Panc1 (cell line): ENCODE data around the gene NDRG4. TPM values are rescaled to one million over a fixed set of nuclear protein-coding genes. Genes with fewer than 3 reads are reported as not detected.

Source experiments
- ATAC-seq: fragments of 200-7000 bp; cut with Tn5 transposase; 2 replicates; pipeline ENCODE4 v1.9.1; 2020; ENCODE audit warnings: mild to moderate bottlenecking, moderate library complexity
- BruUV-seq: library from RNA; stranded (reverse); fragments of 400-500 nt; replicated peaks from 2 replicates; lab custom pipeline; 2021; lab: Mats Ljungman, UMichigan
- CTCF ChIA-PET: fragments of 300-600 bp; sonication (Branson Sonifier 250); formaldehyde crosslinking; loops from one replicate; lab custom pipeline; 2022; ENCODE audit warnings: antibody characterized with exemption; lab: Charles Lee
- POLR2A ChIA-PET: fragments of 300-600 bp; sonication (Branson Sonifier 250); formaldehyde crosslinking; loops from one replicate; lab custom pipeline; 2022; ENCODE audit warnings: antibody characterized with exemption; lab: Charles Lee
- DNase-seq: peaks from one replicate; pipeline ENCODE4 v3.0.0-alpha.2; 2010; ENCODE audit warnings: low read depth, low spot score
- H3K27ac ChIP-seq: 2 replicates; pipeline ENCODE4 v1.5.1; 2011; ENCODE audit warnings: mild to moderate bottlenecking, low read length, inconsistent platforms
- H3K27me3 ChIP-seq: fragments of 200-500 bp; sonication (Bioruptor generic); 2 replicates; pipeline ENCODE4 v1.6.0; 2014; ENCODE audit warnings: low read length, inconsistent platforms; ENCODE audit not compliant: control insufficient read depth, insufficient read depth
- H3K36me3 ChIP-seq: fragments of 200-500 bp; sonication (Bioruptor generic); 2 replicates; pipeline ENCODE4 v1.5.1; 2014; ENCODE audit warnings: inconsistent platforms, mild to moderate bottlenecking, low read length, moderate library complexity; ENCODE audit not compliant: control insufficient read depth, insufficient read depth
- H3K4me1 ChIP-seq: 2 replicates; pipeline ENCODE4 v1.5.1; 2011; ENCODE audit warnings: inconsistent platforms, mild to moderate bottlenecking, low read length, moderate library complexity; ENCODE audit not compliant: control insufficient read depth, insufficient read depth
- H3K4me3 ChIP-seq, 2 experiments: 2 replicates each; pipeline ENCODE4 v1.5.1; 2011 to 2012; ENCODE audit warnings: low read depth in 2 of 2, low read length in 2 of 2, mild to moderate bottlenecking in 2 of 2, inconsistent platforms in 1 of 2, moderate library complexity in 1 of 2
- H3K9me3 ChIP-seq: fragments of 200-500 bp; sonication (Bioruptor generic); 2 replicates; pipeline ENCODE4 v1.5.1; 2014; ENCODE audit warnings: low read depth, mild to moderate bottlenecking, inconsistent platforms, low read length, moderate library complexity; ENCODE audit not compliant: control insufficient read depth, insufficient read depth
- CTCF ChIP-seq: fragments of 450-650 bp; IDR thresholded peaks from 2 replicates; pipeline ENCODE4 v1.5.1; 2017; ENCODE audit warnings: mild to moderate bottlenecking
- POLR2AphosphoS5 ChIP-seq: IDR thresholded peaks from 2 replicates; pipeline ENCODE4 v1.6.1; 2012; ENCODE audit warnings: mild to moderate bottlenecking, low read depth, low read length, moderate library complexity
- REST ChIP-seq, 2 experiments: IDR thresholded peaks; 2 replicates each; pipeline ENCODE4 v1.6.1; 2011 to 2012; ENCODE audit warnings: low read depth in 2 of 2, control low read depth in 1 of 2, low read length in 1 of 2, mild to moderate bottlenecking in 1 of 2, moderate library complexity in 1 of 2; ENCODE audit not compliant: insufficient read depth in 1 of 2
- SIN3A ChIP-seq: IDR thresholded peaks from 2 replicates; pipeline ENCODE4 v1.6.1; 2012; ENCODE audit warnings: low read depth, mild to moderate bottlenecking, low read length, moderate library complexity, borderline replicate concordance; ENCODE audit not compliant: insufficient read depth
- TCF7L2 ChIP-seq: IDR thresholded peaks from 2 replicates; pipeline ENCODE4 v1.6.1; 2011; ENCODE audit warnings: mild to moderate bottlenecking, low read depth, low read length, inconsistent platforms
- in situ Hi-C: cut with HindIII; loops from 2 replicates; pipeline ENCODE4 v1.10.0; 2016; ENCODE audit warnings: low sequenced_read_pairs, low pct_unique_long_range_greater_than_20kb
- intact Hi-C: fragments of 100-400 bp; cut with micrococcal nuclease; formaldehyde crosslinking; loops from one replicate; pipeline ENCODE4 v1.10.0; 2022; ENCODE audit not compliant: unreplicated experiment
- total RNA-seq: library from RNA; stranded (reverse); gene quantifications from one replicate; pipeline ENCODE4 v1.2.1, GENCODE V29; 2021; ENCODE audit not compliant: unreplicated experiment

The NDRG4 gene
- total RNA-seq, 1 experiment from 2014 or later: 5.1 TPM

GRCh38 chr16:58462499-58462996 lies 37.4 kb upstream of the NDRG4 start:
- Histone ChIP-seq H3K36me3 (no peaks in the 10 kb centered on the region), H3K9me3 (no peaks in the 10 kb centered on the region), H3K4me3 (no peak overlapping the region), H3K4me1 (peaks cover 8% of the 10 kb centered on the region), H3K27me3 (no peaks in the 10 kb centered on the region), H3K27ac (no peak overlapping the region)
- no peak for TF ChIP-seq TCF7L2
- no peak for TF ChIP-seq REST (IDR thresholded peaks at IDR 0.05; ENCODE audit: insufficient read depth in 1 of 2, low read depth in 2 of 2, low read length in 1 of 2)
- no peak for TF ChIP-seq POLR2AphosphoS5
- no peak for TF ChIP-seq SIN3A
- TF ChIP-seq CTCF: no peak
- intact Hi-C loops: no loop called here
- ATAC-seq (no peak), DNase-seq (no peak)
- in situ Hi-C loops: no loop called here
- ChIA-PET CTCF (no interaction called here), POLR2A (no interaction called here)
- no TSS peak for BruUV-seq

- no peaks in the 10 kb centered on the region for H3K36me3 ChIP-seq
- CTCF ChIA-PET: no interaction called here
- peak overlapping the region; percentile 39 to 47 for H3K4me3 ChIP-seq
- no peaks in the 10 kb centered on the region for H3K27me3 ChIP-seq
- no TSS peak for BruUV-seq
- in situ Hi-C loops (no loop called here), intact Hi-C loops (no loop called here)
- no peak for TF ChIP-seq CTCF
- ATAC-seq (peak; percentile 32; the same call in 1 of the 2 replicates), DNase-seq (no peak)
- H3K4me1 ChIP-seq: peaks cover 8% of the 10 kb centered on the region
- H3K27ac ChIP-seq: no peak overlapping the region
- POLR2A ChIA-PET: no interaction called here
- H3K9me3 ChIP-seq: no peaks in the 10 kb centered on the region
Measured at GRCh38 chr16:58462997-58463941, 36.7 kb upstream of the NDRG4 start.
